Glomerular visceral epithelial cell (primary cell): ENCODE measurements around the gene MLLT10.
"Not testable (repeated sequence)": the region's sequence is repeated elsewhere in the genome, so short reads cannot be mapped to it uniquely, and the experiment has no call there.

ENCODE experiments used
- DNase-seq: peaks from one replicate; pipeline ENCODE4 v3.0.0-alpha.2; 2016; ENCODE audit errors: extremely low spot score

MLLT10 gene

GRCh38 chr10:21584834-21585530 lies 51.0 kb downstream of the MLLT10 start:
- no peak for DNase-seq

- DNase-seq, result no peak
Measured at GRCh38 chr10:21587391-21587790, 53.4 kb downstream of the MLLT10 start.

GRCh38 chr10:21588159-21588558 lies 54.1 kb downstream of the MLLT10 start:
- DNase-seq, result not testable (repeated sequence)

GRCh38 chr10:21593986-21594385 lies 60.0 kb downstream of the MLLT10 start:
- DNase-seq, result no peak

DNA sequence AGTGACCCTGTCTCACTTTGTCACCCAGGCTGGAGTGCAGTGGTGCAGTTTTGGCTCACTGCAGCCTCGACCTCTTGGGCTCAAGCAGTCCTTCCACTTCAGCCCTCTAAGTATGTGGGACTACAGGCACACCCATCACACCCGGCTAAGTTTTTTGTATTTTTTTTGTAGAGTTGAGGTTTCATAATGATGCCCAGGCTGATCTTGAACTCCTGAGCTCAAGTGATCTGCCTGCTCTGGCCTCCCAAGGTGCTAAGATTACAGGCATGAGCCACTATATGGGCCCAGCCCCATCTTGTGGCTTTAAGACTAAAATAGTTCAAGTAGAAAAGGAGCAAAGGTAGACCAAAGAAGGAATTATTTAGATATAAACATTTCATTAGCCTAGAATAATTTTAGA lies 65.5 kb downstream of the MLLT10 start:
- DNase-seq, result no peak

DNA sequence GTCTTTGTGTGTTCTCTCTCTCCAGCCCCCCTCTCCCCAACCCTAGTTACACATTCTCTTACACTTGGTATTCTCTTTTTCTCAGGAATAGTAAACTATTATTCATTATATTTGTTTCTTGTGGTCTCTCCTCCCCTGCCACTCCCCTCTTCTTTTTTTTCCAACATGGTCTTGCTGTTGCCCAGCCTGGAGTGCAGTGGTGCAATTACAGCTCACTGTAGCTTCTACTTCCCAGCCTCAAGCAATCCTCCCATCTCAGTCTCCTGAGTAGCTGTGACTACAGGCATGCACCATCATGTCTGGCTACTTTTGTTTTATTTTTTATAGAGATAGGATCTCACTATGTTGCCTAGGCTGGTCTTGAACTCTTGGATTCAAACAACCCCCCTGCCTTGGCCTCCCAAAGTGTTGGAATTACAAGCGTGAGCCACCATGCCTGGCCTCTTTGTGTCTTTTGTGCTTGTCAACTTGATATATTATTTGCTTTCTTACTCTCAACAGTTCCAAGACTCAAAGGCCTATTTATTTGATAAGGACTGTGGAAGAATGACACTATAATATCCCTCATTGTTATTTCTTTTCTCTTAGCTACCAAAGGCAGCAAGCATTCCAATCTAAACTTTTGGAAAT lies 66.9 kb downstream of the MLLT10 start:
- no peak for DNase-seq

- DNase-seq, result no peak
Measured at GRCh38 chr10:21602313-21602712, 68.3 kb downstream of the MLLT10 start.

- no peak for DNase-seq
Measured at GRCh38 chr10:21603721-21604120, 69.7 kb downstream of the MLLT10 start.

DNA sequence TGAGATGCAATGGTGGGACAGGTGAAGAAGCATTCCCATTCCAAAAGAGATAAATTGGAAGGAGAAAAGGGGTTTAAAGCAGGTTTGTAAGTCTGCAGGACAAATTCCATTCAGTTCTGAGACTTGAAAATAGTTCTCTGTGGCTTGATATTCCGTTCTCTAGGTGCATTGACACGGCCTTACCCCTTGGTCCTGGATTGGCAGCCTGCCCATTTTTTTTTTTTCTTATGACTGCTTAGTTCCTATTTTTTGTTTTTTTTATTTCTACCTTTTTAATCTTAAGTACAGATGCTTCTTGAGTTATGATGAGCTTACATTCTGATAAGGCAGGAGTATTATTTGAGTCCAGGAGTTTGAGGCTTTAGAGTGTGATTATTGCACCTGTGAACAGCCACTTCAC lies 70.6 kb downstream of the MLLT10 start:
- no peak for DNase-seq

GRCh38 chr10:21607907-21608306 lies 73.9 kb downstream of the MLLT10 start:
- no peak for DNase-seq

DNA sequence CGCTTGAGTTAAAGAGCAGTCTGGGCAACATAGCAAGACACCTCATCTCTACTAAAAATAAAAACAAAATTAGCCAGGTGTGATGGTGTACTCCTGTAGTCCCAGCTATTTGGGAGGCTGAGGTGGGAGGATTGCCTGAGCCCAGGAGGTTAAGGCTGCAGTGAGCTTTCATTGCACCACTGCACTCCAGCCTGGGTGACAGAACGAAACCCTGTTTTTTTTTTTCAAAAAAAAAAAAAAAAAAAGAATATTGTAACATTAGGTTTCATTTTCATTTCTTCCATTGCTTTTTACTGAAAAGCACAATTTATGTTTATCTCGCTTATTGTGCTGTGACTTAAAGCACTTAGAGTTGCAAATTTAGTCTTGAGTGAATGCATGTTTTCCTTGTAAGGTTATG lies 80.0 kb downstream of the MLLT10 start:
- DNase-seq, result no peak

- no peak for DNase-seq
Measured at GRCh38 chr10:21617267-21617666, 83.2 kb downstream of the MLLT10 start.

- no peak for DNase-seq
Measured at GRCh38 chr10:21623291-21623690, 89.3 kb downstream of the MLLT10 start.

- DNase-seq, result not testable (repeated sequence)
Measured at GRCh38 chr10:21624421-21624820, 90.4 kb downstream of the MLLT10 start.

DNA sequence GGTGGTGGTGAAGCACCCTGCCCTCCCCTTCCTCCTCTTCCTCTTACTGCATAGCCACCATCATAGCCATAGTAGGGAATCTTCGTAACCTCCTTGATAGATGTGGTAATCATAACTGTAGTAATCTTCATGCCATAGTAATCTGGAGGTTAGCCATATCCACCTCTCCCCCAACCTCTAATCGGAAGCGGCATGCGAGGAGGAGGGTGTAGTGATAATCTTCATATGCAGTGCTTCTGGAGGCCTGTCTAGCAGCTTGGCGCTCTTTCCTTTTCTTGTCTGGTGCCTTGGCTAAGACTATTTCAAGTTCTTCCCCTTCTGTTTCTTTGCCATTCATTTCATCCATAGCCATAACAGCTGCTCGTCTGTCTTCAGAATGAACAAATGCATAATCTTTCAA lies 90.9 kb downstream of the MLLT10 start:
- DNase-seq, result no peak

DNA sequence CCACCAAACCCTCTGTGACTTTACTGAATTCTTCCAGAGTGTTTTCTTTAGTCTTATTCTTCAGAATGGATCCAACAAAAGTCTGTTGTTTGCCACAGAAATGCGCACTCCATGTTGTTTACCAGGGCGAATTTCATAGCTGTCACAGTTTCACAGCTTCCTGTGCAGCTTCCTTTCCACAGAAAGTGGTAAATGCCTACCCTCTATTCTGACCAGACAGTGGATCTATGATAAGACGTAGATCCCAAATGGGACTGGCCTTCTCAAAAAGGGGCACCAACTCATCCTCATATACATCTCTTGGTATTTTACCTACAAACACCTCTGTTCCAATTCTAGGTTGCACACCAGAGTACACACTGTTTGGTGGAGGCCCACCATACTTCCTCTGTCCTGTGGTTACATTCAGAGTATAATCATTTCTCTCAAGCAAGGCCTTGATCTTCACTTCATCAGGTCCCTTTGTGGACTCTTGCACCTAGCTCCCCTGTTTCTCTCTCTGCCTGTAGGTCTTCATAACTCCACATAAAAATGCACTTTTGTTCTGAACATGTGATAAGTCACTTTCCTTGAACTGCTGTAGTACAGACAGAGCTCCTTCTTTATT lies 91.7 kb downstream of the MLLT10 start:
- DNase-seq, result no peak

GRCh38 chr10:21626457-21627161 lies 92.6 kb downstream of the MLLT10 start:
- no peak for DNase-seq

DNA sequence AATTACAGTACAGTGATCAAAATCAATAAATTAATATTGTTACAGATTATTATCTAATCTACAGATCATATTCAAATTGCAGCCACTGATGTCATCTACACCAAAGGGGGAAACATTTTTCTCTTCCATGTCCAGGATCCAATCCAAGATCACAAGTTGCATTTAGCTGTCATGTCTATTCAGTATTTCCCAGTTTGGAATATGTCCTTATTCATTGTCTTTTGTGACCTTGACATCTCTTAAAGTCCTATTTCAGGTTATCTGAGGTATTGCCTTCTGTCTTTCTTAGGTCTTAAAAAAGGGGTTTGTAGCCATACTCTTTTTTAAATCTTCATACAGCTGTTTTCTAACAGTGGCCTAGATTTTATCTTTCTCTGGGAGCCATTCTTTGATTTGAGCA lies 93.3 kb downstream of the MLLT10 start:
- DNase-seq, result no peak

DNA sequence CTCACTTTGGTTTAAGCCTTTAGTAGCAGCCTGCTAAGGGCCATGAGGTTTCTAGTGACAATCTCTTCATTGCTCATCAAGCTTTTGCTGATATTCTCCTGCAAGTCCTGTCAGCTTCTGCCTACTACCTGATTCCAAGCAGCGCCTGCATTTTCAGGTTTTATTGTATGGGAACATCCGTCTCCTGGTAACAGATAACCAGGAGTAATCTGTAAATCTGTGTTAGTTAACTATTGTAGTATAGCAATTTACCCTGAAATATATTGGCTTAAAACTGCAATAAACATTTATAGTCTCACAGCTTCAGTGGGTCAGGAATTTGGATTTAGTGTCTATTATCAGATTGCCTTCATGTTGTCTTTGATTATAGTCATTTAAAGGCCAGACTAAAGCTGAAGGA lies 94.0 kb downstream of the MLLT10 start:
- DNase-seq, result no peak

DNA sequence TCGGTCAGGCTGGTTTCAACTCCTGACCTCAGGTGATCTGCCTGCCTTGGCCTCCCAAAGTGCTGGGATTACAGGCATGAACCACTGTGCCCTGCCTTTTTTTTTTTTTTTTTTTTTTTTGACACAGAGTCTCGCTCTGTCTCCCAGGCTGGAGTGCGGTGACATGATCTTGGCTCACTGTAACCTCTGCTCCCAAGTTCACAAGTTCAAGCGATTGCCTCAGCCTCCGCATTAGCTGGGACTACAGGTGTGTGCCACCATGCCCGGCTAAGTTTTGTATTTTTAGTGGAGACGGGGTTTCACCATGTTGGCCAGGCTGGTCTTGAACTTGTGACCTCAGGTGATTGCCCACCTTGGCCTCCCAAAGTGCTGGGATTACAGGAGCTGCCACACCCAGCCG lies 94.6 kb downstream of the MLLT10 start:
- DNase-seq, result not testable (repeated sequence)

DNA sequence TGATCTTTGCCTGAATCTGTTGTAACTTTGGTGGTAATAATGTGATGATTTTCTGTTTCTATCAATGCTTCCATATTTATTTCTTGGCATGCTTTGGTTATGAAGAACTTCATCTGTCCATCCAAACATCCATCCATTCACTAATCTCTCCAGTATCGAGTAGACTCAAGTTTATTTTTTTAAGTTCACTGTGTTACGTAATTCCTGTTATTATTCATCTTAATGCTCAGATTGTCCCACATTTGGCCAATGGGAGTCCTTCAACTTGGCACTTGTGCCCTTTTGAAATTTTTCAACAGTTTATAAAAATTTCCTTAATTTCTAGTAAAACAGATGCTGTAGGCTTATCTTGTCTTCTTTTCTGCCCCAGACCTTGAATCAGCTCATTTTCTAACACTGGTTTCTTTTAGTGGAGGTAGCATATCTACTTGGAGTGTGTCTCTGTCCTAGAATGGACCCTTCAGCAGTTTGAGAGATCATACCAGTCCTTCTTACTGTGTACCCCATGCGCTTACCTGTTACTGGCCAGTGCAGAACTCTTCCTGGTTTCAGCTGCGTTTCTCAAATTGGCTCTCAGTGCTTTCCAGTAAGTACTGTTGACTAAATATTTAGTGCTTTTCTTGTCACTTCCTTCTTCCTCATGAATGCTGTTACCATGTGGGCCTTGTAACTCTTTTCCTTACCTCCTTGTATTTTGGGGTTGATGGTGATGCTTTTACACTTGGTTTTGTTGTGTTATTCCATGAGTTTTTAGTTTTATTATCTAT lies 100.8 kb downstream of the MLLT10 start:
- DNase-seq, result no peak

GRCh38 chr10:21637795-21638194 lies 103.8 kb downstream of the MLLT10 start:
- DNase-seq, result no peak
